Measurements from ENCODE around the gene NF1. TPM values are rescaled to one million over a fixed set of nuclear protein-coding genes. Genes with fewer than 3 reads are reported as not detected.

Gene NF1
- total RNA-seq, 1 donor, result 67.0 TPM

DNA sequence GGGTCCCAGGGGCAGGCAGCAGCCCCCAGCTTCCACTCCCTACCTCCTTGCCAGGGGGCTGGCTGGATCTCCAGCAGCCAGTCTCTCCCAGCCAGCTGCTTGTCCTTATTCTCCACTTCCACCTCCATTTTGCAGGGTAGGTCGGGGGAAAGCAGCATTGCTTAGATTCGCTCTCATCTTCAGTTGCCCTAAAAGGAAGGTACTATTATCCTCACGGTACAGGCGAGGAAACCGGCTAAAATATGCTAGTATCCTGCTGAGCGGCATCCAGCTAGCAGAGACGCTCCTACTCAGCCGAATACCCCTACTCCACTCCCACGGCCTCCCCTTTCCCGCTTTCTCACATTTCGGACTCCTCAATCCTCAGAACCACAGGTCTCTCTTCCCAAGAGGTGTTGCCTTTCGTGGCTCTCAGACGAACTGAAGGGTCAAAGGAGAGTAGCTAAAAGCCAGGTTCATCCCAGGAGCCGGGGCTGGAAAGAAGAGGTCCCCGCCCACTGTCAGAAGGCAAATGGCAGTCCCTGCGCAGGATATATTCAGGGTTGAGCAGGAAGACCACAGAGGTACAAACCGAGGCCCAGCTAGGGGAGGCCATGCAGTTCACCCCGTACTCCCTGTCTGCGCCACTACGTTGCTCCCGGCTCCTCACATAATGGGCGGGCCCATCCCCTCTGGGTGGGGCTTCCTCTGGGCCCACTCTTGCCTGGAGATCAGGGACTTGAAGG lies 295.0 kb downstream of the NF1 start:
- Histone ChIP-seq H4K20me1 (ENCODE audit: insufficient read depth, low read length) (peaks cover 4% of the 10 kb centered on the region), H3K4me2 (ENCODE audit: insufficient read depth, low read length) (no peak overlapping the region), H3K4me3 (ENCODE audit: insufficient read depth, low read length) (no peak overlapping the region), H2AFZ (ENCODE audit: low read length) (no peak overlapping the region), H3K36me3 (ENCODE audit: insufficient read depth, low read length) (no peaks in the 10 kb centered on the region), H3K79me2 (ENCODE audit: insufficient read depth, low read length) (no peaks in the 10 kb centered on the region), H3K4me1 (ENCODE audit: insufficient read depth, low read length) (no peaks in the 10 kb centered on the region), H3K27me3 (ENCODE audit: insufficient read depth, low read length) (peaks cover 41% of the 10 kb centered on the region), H3K9me3 (ENCODE audit: low read depth, low read length) (no peaks in the 10 kb centered on the region), H3K27ac (ENCODE audit: low read depth, low read length) (no peak overlapping the region)
- TF ChIP-seq, protein P1, sequence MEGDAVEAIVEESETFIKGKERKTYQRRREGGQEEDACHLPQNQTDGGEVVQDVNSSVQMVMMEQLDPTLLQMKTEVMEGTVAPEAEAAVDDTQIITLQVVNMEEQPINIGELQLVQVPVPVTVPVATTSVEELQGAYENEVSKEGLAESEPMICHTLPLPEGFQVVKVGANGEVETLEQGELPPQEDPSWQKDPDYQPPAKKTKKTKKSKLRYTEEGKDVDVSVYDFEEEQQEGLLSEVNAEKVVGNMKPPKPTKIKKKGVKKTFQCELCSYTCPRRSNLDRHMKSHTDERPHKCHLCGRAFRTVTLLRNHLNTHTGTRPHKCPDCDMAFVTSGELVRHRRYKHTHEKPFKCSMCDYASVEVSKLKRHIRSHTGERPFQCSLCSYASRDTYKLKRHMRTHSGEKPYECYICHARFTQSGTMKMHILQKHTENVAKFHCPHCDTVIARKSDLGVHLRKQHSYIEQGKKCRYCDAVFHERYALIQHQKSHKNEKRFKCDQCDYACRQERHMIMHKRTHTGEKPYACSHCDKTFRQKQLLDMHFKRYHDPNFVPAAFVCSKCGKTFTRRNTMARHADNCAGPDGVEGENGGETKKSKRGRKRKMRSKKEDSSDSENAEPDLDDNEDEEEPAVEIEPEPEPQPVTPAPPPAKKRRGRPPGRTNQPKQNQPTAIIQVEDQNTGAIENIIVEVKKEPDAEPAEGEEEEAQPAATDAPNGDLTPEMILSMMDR (IDR thresholded peaks at IDR 0.05; ENCODE audit: extremely low read depth, low read depth, low read length), result no peak
- peak; percentile 76 for DNase-seq (ENCODE audit: insufficient read length, low spot score, missing footprints)

GRCh38 chr17:31390426-31390747 lies 295.6 kb downstream of the NF1 start:
- no peak overlapping the region for H2AFZ ChIP-seq (ENCODE audit: low read length)
- H3K27ac ChIP-seq (ENCODE audit: low read depth, low read length), result no peak overlapping the region
- H3K79me2 ChIP-seq (ENCODE audit: insufficient read depth, low read length), result no peaks in the 10 kb centered on the region
- peaks cover 4% of the 10 kb centered on the region for H4K20me1 ChIP-seq (ENCODE audit: insufficient read depth, low read length)
- no peaks in the 10 kb centered on the region for H3K36me3 ChIP-seq (ENCODE audit: insufficient read depth, low read length)
- DNase-seq (ENCODE audit: insufficient read length, low spot score, missing footprints), result peak; percentile 75
- no peak overlapping the region for H3K4me3 ChIP-seq (ENCODE audit: insufficient read depth, low read length)
- TF ChIP-seq, protein P1 (IDR thresholded peaks at IDR 0.05; ENCODE audit: extremely low read depth, low read depth, low read length), result no peak
- H3K27me3 ChIP-seq (ENCODE audit: insufficient read depth, low read length), result peaks cover 44% of the 10 kb centered on the region
- H3K9me3 ChIP-seq (ENCODE audit: low read depth, low read length), result no peaks in the 10 kb centered on the region
- H3K4me1 ChIP-seq (ENCODE audit: insufficient read depth, low read length), result no peaks in the 10 kb centered on the region
- no peak overlapping the region for H3K4me2 ChIP-seq (ENCODE audit: insufficient read depth, low read length)

- peak; percentile 70 for DNase-seq (ENCODE audit: insufficient read length, low spot score, missing footprints)
- Histone ChIP-seq H3K4me2 (ENCODE audit: insufficient read depth, low read length) (no peak overlapping the region), H2AFZ (ENCODE audit: low read length) (no peak overlapping the region), H3K4me1 (ENCODE audit: insufficient read depth, low read length) (no peaks in the 10 kb centered on the region), H4K20me1 (ENCODE audit: insufficient read depth, low read length) (peaks cover 4% of the 10 kb centered on the region), H3K4me3 (ENCODE audit: insufficient read depth, low read length) (peak overlapping the region; percentile 22), H3K79me2 (ENCODE audit: insufficient read depth, low read length) (no peaks in the 10 kb centered on the region), H3K27ac (ENCODE audit: low read depth, low read length) (no peak overlapping the region), H3K36me3 (ENCODE audit: insufficient read depth, low read length) (no peaks in the 10 kb centered on the region), H3K9me3 (ENCODE audit: low read depth, low read length) (no peaks in the 10 kb centered on the region), H3K27me3 (ENCODE audit: insufficient read depth, low read length) (peaks cover 46% of the 10 kb centered on the region)
- TF ChIP-seq, protein P1 (IDR thresholded peaks at IDR 0.05; ENCODE audit: extremely low read depth, low read depth, low read length), result no peak
Measured at GRCh38 chr17:31390748-31391495, 296.1 kb downstream of the NF1 start.

- Histone ChIP-seq H3K4me3 (ENCODE audit: insufficient read depth, low read length) (peak within 1 kb of the TSS; percentile 22), H3K79me2 (ENCODE audit: insufficient read depth, low read length) (no peaks in the 10 kb centered on the region), H3K36me3 (ENCODE audit: insufficient read depth, low read length) (no peaks in the 10 kb centered on the region), H3K4me2 (ENCODE audit: insufficient read depth, low read length) (no peak within 1 kb of the TSS), H3K9me3 (ENCODE audit: low read depth, low read length) (no peaks in the 10 kb centered on the region), H2AFZ (ENCODE audit: low read length) (no peak within 1 kb of the TSS), H4K20me1 (ENCODE audit: insufficient read depth, low read length) (peaks cover 4% of the 10 kb centered on the region), H3K27ac (ENCODE audit: low read depth, low read length) (no peak within 1 kb of the TSS), H3K4me1 (ENCODE audit: insufficient read depth, low read length) (no peaks in the 10 kb centered on the region), H3K27me3 (ENCODE audit: insufficient read depth, low read length) (peaks cover 46% of the 10 kb centered on the region)
- TF ChIP-seq, protein P1 (IDR thresholded peaks at IDR 0.05; ENCODE audit: extremely low read depth, low read depth, low read length), result no peak
- DNase-seq (ENCODE audit: insufficient read length, low spot score, missing footprints), result peak; percentile 78
Measured at GRCh38 chr17:31391496-31391949, 296.7 kb downstream of the NF1 start, which contains the start of gene RAB11FIP4. Gene RAB11FIP4 (plus strand): TSS chr17:31391675. CDS start chr17:31391853, 178 bp downstream.
